Mucosa of rectum (tissue), 2 donors: Measurements from ENCODE around the gene MET.
"Not testable (repeated sequence)": the region's sequence is repeated elsewhere in the genome, so short reads cannot be mapped to it uniquely, and the experiment has no call there.

Experiments
- H3K27ac ChIP-seq, 2 donors: one replicate each; pipeline ENCODE4 v1.7.0; 2013; ENCODE audit warnings: inconsistent platforms in 2 of 2, low read depth in 2 of 2, low read length in 2 of 2
- H3K27me3 ChIP-seq, 2 donors: one replicate each; pipeline ENCODE4 v1.7.0; 2013; ENCODE audit warnings: low read length in 2 of 2; ENCODE audit not compliant: control insufficient read depth in 2 of 2, insufficient read depth in 2 of 2
- H3K36me3 ChIP-seq, 2 donors: one replicate each; pipeline ENCODE4 v1.7.0; 2013; ENCODE audit warnings: low read length in 2 of 2; ENCODE audit not compliant: control insufficient read depth in 2 of 2, insufficient read depth in 2 of 2
- H3K4me1 ChIP-seq, 2 donors: one replicate each; pipeline ENCODE4 v1.7.0; 2013; ENCODE audit warnings: low read length in 2 of 2, mild to moderate bottlenecking in 1 of 2; ENCODE audit not compliant: control insufficient read depth in 2 of 2, insufficient read depth in 2 of 2
- H3K4me3 ChIP-seq, 2 donors: one replicate each; pipeline ENCODE4 v1.7.0; 2013; ENCODE audit warnings: low read length in 2 of 2
- H3K9ac ChIP-seq, 2 donors: one replicate each; pipeline ENCODE4 v1.7.0; 2013; ENCODE audit warnings: low read length in 2 of 2, low read depth in 1 of 2, mild to moderate bottlenecking in 1 of 2
- H3K9me3 ChIP-seq, 2 donors: one replicate each; pipeline ENCODE4 v1.7.0; 2013; ENCODE audit warnings: low read length in 2 of 2; ENCODE audit not compliant: control insufficient read depth in 2 of 2
- donor health status: healthy.
- donor health status: Normal muscosa, but diverticular disease.

MET gene

GRCh38 chr7:116723959-116724529 is 52.0 kb downstream of the MET start:
- H3K4me3 ChIP-seq, H3K27ac ChIP-seq, H3K36me3 ChIP-seq, H3K27me3 ChIP-seq, H3K9ac ChIP-seq, H3K4me1 ChIP-seq, H3K9me3 ChIP-seq: not testable (repeated sequence)

- Histone ChIP-seq H3K4me3 (no peak overlapping the region), H3K9me3 (no peaks in the 10 kb centered on the region), H3K27ac (no peak overlapping the region), H3K27me3 (no peaks in the 10 kb centered on the region), H3K9ac (no peak overlapping the region), H3K4me1 (no peaks in the 10 kb centered on the region), H3K36me3 (no peaks in the 10 kb centered on the region)
Measured at GRCh38 chr7:116724560-116725231, 52.7 kb downstream of the MET start.

GRCh38 chr7:116726149-116726548 is 54.2 kb downstream of the MET start:
- Histone ChIP-seq H3K27me3 (no peaks in the 10 kb centered on the region), H3K36me3 (no peaks in the 10 kb centered on the region), H3K9me3 (no peaks in the 10 kb centered on the region), H3K4me3 (no peak overlapping the region), H3K9ac (no peak overlapping the region), H3K27ac (no peak overlapping the region), H3K4me1 (no peaks in the 10 kb centered on the region)

- Histone ChIP-seq H3K4me1 (no peaks in the 10 kb centered on the region), H3K9ac (no peak overlapping the region), H3K27me3 (no peaks in the 10 kb centered on the region), H3K36me3 (no peaks in the 10 kb centered on the region), H3K4me3 (no peak overlapping the region), H3K9me3 (no peaks in the 10 kb centered on the region), H3K27ac (no peak overlapping the region)
Measured at GRCh38 chr7:116726713-116727431, 54.9 kb downstream of the MET start.

DNA sequence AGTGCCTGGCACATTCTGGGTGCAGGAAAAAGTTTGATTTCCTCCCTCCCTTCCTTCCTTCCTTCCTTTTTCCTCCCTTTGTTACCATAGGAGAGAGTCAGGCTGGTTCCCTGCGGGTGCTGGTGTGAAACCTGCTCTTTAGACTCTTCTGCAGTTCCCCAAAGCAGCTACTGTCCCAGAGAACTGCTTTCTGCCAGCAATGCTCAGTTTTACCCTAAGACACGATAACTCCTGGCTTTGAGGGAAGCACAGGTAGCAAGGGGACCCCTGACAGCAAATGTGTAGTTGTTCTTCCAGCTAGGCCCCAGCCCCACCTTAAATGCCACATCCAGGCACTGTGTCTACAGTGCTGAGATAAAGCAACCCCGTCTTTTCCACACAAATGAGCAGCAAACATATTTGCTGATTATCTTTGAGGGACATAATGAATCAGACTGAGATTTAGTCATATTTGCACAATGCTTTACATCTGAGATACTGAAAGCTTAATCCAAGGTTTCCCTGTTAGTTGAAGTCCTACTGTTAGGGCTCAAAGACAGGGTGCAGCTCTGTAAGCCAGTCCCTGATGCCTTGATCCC is 55.5 kb downstream of the MET start:
- no peaks in the 10 kb centered on the region for H3K4me1 ChIP-seq
- no peak overlapping the region for H3K4me3 ChIP-seq
- no peaks in the 10 kb centered on the region for H3K9me3 ChIP-seq
- no peak overlapping the region for H3K9ac ChIP-seq
- no peaks in the 10 kb centered on the region for H3K27me3 ChIP-seq
- H3K27ac ChIP-seq = no peak overlapping the region
- no peaks in the 10 kb centered on the region for H3K36me3 ChIP-seq

- no peaks in the 10 kb centered on the region for H3K9me3 ChIP-seq
- H3K9ac ChIP-seq = no peak overlapping the region
- H3K27ac ChIP-seq = no peak overlapping the region
- H3K36me3 ChIP-seq = no peaks in the 10 kb centered on the region
- H3K4me3 ChIP-seq = no peak overlapping the region
- no peaks in the 10 kb centered on the region for H3K4me1 ChIP-seq
- no peaks in the 10 kb centered on the region for H3K27me3 ChIP-seq
Measured at GRCh38 chr7:116728413-116728812, 56.4 kb downstream of the MET start.

GRCh38 chr7:116730097-116731022 is 58.4 kb downstream of the MET start:
- no peak overlapping the region for H3K4me3 ChIP-seq

GRCh38 chr7:116731023-116731395 is 59.0 kb downstream of the MET start:
- Histone ChIP-seq H3K4me3 (no peak overlapping the region), H3K27me3 (no peaks in the 10 kb centered on the region), H3K9ac (no peak overlapping the region), H3K27ac (no peak overlapping the region), H3K4me1 (no peaks in the 10 kb centered on the region), H3K36me3 (no peaks in the 10 kb centered on the region), H3K9me3 (no peaks in the 10 kb centered on the region)

More at GRCh38 chr7:116730097-116731022, 58.4 kb downstream of the MET start:
- H3K27me3 ChIP-seq = no peaks in the 10 kb centered on the region
- no peaks in the 10 kb centered on the region for H3K36me3 ChIP-seq
- H3K4me1 ChIP-seq = no peaks in the 10 kb centered on the region
- H3K27ac ChIP-seq = no peak overlapping the region
- H3K9me3 ChIP-seq = no peaks in the 10 kb centered on the region
- no peak overlapping the region for H3K9ac ChIP-seq

- no peak overlapping the region for H3K27ac ChIP-seq
- H3K4me1 ChIP-seq = no peaks in the 10 kb centered on the region
- no peak overlapping the region for H3K4me3 ChIP-seq
- no peaks in the 10 kb centered on the region for H3K27me3 ChIP-seq
- no peak overlapping the region for H3K9ac ChIP-seq
- H3K36me3 ChIP-seq = no peaks in the 10 kb centered on the region
- H3K9me3 ChIP-seq = no peaks in the 10 kb centered on the region
Measured at GRCh38 chr7:116731445-116732335, 59.7 kb downstream of the MET start.
